ENCODE data around the gene RABL6.
A peak's percentile ranks its signal among the peaks of the same experiment; 100 is the strongest.

GRCh38 chr9:136882109-136882946 lies 74.6 kb downstream of the RABL6 start:
- TF ChIP-seq, protein P1, sequence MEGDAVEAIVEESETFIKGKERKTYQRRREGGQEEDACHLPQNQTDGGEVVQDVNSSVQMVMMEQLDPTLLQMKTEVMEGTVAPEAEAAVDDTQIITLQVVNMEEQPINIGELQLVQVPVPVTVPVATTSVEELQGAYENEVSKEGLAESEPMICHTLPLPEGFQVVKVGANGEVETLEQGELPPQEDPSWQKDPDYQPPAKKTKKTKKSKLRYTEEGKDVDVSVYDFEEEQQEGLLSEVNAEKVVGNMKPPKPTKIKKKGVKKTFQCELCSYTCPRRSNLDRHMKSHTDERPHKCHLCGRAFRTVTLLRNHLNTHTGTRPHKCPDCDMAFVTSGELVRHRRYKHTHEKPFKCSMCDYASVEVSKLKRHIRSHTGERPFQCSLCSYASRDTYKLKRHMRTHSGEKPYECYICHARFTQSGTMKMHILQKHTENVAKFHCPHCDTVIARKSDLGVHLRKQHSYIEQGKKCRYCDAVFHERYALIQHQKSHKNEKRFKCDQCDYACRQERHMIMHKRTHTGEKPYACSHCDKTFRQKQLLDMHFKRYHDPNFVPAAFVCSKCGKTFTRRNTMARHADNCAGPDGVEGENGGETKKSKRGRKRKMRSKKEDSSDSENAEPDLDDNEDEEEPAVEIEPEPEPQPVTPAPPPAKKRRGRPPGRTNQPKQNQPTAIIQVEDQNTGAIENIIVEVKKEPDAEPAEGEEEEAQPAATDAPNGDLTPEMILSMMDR (IDR thresholded peaks at IDR 0.05), result no peak
- TF ChIP-seq EP300 (IDR thresholded peaks at IDR 0.05) (no peak), POLR2A (IDR thresholded peaks at IDR 0.05) (no peak), POLR2AphosphoS5 (IDR thresholded peaks at IDR 0.05) (peak in 2 of 3 donors; percentile 18 to 25)

All from suprapubic skin (tissue), 4 donors.